Endodermal cell (in vitro differentiated cells): Measurements from ENCODE around the gene BNIP3. TPM values are rescaled to one million over a fixed set of nuclear protein-coding genes. Genes with fewer than 3 reads are reported as not detected.

ENCODE experiments used
- DNase-seq: peaks from one replicate; pipeline ENCODE4 v3.0.0-alpha.2; 2017
- H3K27ac ChIP-seq: 2 replicates; pipeline ENCODE4 v1.5.1; 2013; ENCODE audit warnings: mild to moderate bottlenecking, low read depth, low read length, moderate library complexity
- H3K27me3 ChIP-seq: 2 replicates; pipeline ENCODE4 v1.6.1; 2013; ENCODE audit warnings: mild to moderate bottlenecking, low read length, moderate library complexity; ENCODE audit not compliant: insufficient read depth, control insufficient read depth, poor library complexity, severe bottlenecking
- H3K36me3 ChIP-seq: 2 replicates; pipeline ENCODE4 v1.7.0; 2013; ENCODE audit warnings: mild to moderate bottlenecking, low read length, moderate library complexity; ENCODE audit not compliant: control insufficient read depth, insufficient read depth
- H3K4me1 ChIP-seq: one replicate; pipeline ENCODE4 v1.7.0; 2013; ENCODE audit warnings: low read length; ENCODE audit not compliant: control insufficient read depth, insufficient read depth
- H3K4me3 ChIP-seq: 2 replicates; pipeline ENCODE4 v1.5.1; 2013; ENCODE audit warnings: mild to moderate bottlenecking, low read length, moderate library complexity
- H3K9ac ChIP-seq: 2 replicates; pipeline ENCODE4 v1.6.1; 2013; ENCODE audit warnings: mild to moderate bottlenecking, low read length, moderate library complexity; ENCODE audit not compliant: poor library complexity, severe bottlenecking; ENCODE audit errors: extremely low read depth
- H3K9me3 ChIP-seq: 2 replicates; pipeline ENCODE4 v1.6.1; 2013; ENCODE audit warnings: mild to moderate bottlenecking, low read length, moderate library complexity; ENCODE audit not compliant: control insufficient read depth
- H3K27ac Mint-ChIP-seq: 2 replicates; pipeline ENCODE4 v1.8.0; 2020; ENCODE audit warnings: mixed read lengths
- H3K27me3 Mint-ChIP-seq: 2 replicates; pipeline ENCODE4 v1.8.0; 2021; ENCODE audit warnings: mild to moderate bottlenecking, mixed read lengths; ENCODE audit not compliant: insufficient read depth
- H3K36me3 Mint-ChIP-seq: 2 replicates; pipeline ENCODE4 v1.8.0; 2020; ENCODE audit warnings: low read depth, mixed read lengths
- H3K4me1 Mint-ChIP-seq: 2 replicates; pipeline ENCODE4 v1.8.0; 2020; ENCODE audit warnings: mixed read lengths
- H3K4me3 Mint-ChIP-seq: 2 replicates; pipeline ENCODE4 v1.8.0; 2020; ENCODE audit warnings: mild to moderate bottlenecking, moderate library complexity, mixed read lengths
- H3K9me3 Mint-ChIP-seq: 2 replicates; pipeline ENCODE4 v1.8.0; 2020; ENCODE audit warnings: mild to moderate bottlenecking, mixed read lengths
- CTCF ChIP-seq: fragments of 200-600 bp; sonication (generic); conservative IDR thresholded peaks from 2 replicates; pipeline ENCODE4 v1.5.0; 2021; ENCODE audit warnings: antibody characterized with exemption, mild to moderate bottlenecking
- WGBS, 2 experiments: methylation state at CpG; one replicate each; pipeline versions ENCODE4 v1.1.5 to v1.1.7; 2013; ENCODE audit warnings: missing lambda C conversion rate in 2 of 2, mixed read lengths in 1 of 2; ENCODE audit not compliant: insufficient coverage in 1 of 2, insufficient read length in 1 of 2; 5-methylcytosine and 5-hydroxymethylcytosine counted together
- total RNA-seq, 2 donors: library from RNA; stranded (reverse); fragmentation: NEBNext Ultra II Directional in 1 of 2; extraction: Animal tissue kit (Norgen Biotek cat#: 25700) in 1 of 2; gene quantifications; 2 replicates in 1 of 2; 3 replicates in 1 of 2; pipeline ENCODE4 v1.2.1, GENCODE V29; 2021

BNIP3 gene
- total RNA-seq, 2 donors from 2014 or later = 93.5 to 108 TPM

GRCh38 chr10:131975003-131975402 is 6.7 kb downstream of the BNIP3 start:
- H3K4me1 ChIP-seq = no peaks in the 10 kb centered on the region
- H3K27me3 ChIP-seq = no peaks in the 10 kb centered on the region
- DNase-seq = no peak
- Mint-ChIP-seq H3K4me1 (peaks cover 34% of the 10 kb centered on the region), H3K36me3 (peaks cover 79% of the 10 kb centered on the region), H3K4me3 (no peak overlapping the region), H3K27ac (no peak overlapping the region), H3K9me3 (peaks cover 3% of the 10 kb centered on the region), H3K27me3 (no peaks in the 10 kb centered on the region)
- H3K9ac ChIP-seq = no peak overlapping the region
- no peak overlapping the region for H3K27ac ChIP-seq
- 94% methylated on average over 6 of the region's 6 CpGs; no CpG with 5 or more reads in 1 of the 2 experiments for WGBS, 2 experiments
- H3K9me3 ChIP-seq = no peaks in the 10 kb centered on the region
- H3K36me3 ChIP-seq = peaks cover 83% of the 10 kb centered on the region
- TF ChIP-seq CTCF = no peak
- no peak overlapping the region for H3K4me3 ChIP-seq

GRCh38 chr10:131974034-131974817 is 7.5 kb downstream of the BNIP3 start:
- no peak overlapping the region for H3K27ac Mint-ChIP-seq
- peaks cover 28% of the 10 kb centered on the region for H3K4me1 Mint-ChIP-seq
- 90 to 95% methylated on average over 13 to 14 of the region's 14 CpGs for WGBS, 2 experiments
- H3K27me3 Mint-ChIP-seq = no peaks in the 10 kb centered on the region
- Histone ChIP-seq H3K36me3 (peaks cover 87% of the 10 kb centered on the region), H3K9ac (no peak overlapping the region), H3K9me3 (no peaks in the 10 kb centered on the region), H3K27ac (no peak overlapping the region), H3K27me3 (no peaks in the 10 kb centered on the region), H3K4me3 (no peak overlapping the region), H3K4me1 (no peaks in the 10 kb centered on the region)
- H3K9me3 Mint-ChIP-seq = peaks cover 3% of the 10 kb centered on the region
- H3K36me3 Mint-ChIP-seq = peaks cover 81% of the 10 kb centered on the region
- TF ChIP-seq CTCF = no peak
- no peak for DNase-seq
- no peak overlapping the region for H3K4me3 Mint-ChIP-seq

- Mint-ChIP-seq H3K4me1 (peaks cover 19% of the 10 kb centered on the region), H3K9me3 (peaks cover 2% of the 10 kb centered on the region), H3K36me3 (peaks cover 85% of the 10 kb centered on the region), H3K4me3 (no peak overlapping the region), H3K27me3 (no peaks in the 10 kb centered on the region), H3K27ac (peak overlapping the region; percentile 30)
- no peak for DNase-seq
- no peaks in the 10 kb centered on the region for H3K27me3 ChIP-seq
- no peak for TF ChIP-seq CTCF
- no peak overlapping the region for H3K4me3 ChIP-seq
- peaks cover 92% of the 10 kb centered on the region for H3K36me3 ChIP-seq
- H3K9ac ChIP-seq = no peak overlapping the region
- 95 to 98% methylated on average over 27 to 34 of the region's 34 CpGs for WGBS, 2 experiments
- no peaks in the 10 kb centered on the region for H3K9me3 ChIP-seq
- H3K27ac ChIP-seq = no peak overlapping the region
- no peaks in the 10 kb centered on the region for H3K4me1 ChIP-seq
Observed at GRCh38 chr10:131973160-131973951, 8.4 kb downstream of the BNIP3 start.
